ENCODE results near the gene TGFBR2.
A peak's percentile ranks its signal among the peaks of the same experiment; 100 is the strongest.

TGFBR2 gene

DNA sequence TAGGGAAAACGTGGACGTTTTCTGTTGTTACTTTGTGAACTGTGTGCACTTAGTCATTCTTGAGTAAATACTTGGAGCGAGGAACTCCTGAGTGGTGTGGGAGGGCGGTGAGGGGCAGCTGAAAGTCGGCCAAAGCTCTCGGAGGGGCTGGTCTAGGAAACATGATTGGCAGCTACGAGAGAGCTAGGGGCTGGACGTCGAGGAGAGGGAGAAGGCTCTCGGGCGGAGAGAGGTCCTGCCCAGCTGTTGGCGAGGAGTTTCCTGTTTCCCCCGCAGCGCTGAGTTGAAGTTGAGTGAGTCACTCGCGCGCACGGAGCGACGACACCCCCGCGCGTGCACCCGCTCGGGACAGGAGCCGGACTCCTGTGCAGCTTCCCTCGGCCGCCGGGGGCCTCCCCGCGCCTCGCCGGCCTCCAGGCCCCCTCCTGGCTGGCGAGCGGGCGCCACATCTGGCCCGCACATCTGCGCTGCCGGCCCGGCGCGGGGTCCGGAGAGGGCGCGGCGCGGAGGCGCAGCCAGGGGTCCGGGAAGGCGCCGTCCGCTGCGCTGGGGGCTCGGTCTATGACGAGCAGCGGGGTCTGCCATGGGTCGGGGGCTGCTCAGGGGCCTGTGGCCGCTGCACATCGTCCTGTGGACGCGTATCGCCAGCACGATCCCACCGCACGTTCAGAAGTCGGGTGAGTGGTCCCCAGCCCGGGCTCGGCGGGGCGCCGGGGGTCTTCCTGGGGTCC, at the start of gene TGFBR2:
Gene TGFBR2 (plus strand): TSS at position 301 of the 731 bp plus-strand sequence. CDS start 283 bp downstream, at position 584.
- peak; percentile 93 for DNase-seq

DNA sequence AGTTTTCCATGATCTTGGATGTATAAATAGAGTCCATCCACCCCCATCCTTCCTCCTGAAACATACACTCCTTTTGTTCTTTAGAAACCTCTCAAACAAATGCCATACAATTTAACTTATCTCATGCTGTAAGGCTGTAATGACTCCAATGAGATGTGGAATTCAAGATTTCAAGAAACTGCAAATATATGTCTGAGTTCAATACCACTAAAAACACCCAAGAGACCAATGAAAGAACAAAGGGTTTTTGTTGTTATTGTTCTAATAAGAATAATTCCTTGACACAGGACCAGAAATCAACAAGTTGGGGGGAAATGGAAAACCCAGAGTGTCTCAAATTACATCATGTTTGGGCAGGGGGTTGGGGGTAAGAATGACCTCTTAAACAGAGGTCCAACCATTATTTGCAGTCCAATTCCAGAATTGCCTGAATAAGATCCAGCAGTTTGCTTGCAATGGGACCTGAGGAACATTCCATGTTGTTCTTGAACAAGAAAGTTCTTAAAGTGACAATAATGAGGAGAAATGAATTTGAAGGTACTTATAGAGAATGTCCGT, 48.6 kb upstream of the TGFBR2 start:
- no peak for DNase-seq

DNA sequence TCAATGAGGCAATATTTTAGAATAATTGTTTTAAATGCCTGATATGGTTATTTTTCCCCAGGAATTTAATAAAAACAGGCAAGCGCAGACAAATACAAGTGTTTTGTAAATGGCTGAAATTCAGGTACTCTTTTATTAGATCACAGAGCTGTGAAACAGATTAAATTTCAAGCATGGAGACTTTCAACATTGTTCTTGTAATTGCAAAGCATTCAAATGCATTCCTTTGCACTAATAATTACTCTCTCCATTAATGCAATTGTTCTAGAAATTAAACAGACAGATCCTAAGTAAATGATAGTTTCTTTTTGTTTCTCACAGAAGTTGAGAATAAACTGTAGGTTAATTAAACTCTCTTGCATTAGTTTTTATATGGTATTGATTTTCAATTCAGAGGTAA, 42.4 kb upstream of the TGFBR2 start:
- DNase-seq = no peak

DNA sequence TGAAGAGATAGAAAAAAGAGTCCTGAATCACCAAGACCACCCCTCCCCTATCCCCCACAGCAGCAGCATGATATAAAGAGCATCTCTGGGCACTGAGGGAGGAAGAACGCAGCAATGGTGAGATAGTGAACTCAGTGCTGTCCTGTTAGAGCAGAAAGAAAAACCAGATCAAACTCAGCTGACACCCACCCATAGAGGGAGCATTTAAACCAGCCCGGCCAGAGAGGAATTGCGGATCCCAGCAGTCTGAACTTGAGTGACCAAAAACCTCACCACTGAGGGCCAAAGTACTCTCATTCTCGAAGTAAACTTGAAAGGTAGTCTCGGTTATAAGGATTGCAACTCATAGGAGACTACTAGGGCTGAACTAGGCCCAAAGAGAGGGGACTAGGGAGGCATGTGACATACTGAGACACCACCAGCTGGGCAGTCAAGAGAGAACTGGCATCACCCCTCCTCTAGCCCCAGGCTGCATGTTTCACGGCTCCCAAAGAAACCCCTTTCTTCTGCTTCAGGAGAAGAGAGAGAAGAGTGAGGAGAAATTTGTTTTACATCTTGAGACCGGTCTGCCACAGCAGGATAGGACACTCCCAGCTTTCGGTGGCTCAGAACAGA, 39.2 kb upstream of the TGFBR2 start:
- DNase-seq = no peak

DNA sequence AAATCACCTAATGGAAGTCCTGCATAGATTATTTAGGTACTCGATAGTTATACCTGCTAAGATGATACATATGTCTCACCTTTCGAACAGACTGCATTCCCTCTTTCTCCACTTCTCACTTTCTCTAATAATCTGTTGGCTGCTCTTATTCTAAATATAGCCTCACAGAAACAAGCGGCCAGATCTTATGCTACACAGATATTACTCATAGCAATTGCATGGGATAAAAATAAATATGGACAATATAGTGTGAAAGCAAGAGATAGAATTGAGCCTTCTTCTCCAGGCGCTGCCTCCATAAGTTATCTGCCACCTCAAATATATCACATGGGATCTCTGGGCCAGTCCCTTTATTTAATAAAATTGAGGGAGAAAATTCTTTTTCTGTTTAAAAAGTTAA, 29.5 kb upstream of the TGFBR2 start:
- DNase-seq = no peak

DNA sequence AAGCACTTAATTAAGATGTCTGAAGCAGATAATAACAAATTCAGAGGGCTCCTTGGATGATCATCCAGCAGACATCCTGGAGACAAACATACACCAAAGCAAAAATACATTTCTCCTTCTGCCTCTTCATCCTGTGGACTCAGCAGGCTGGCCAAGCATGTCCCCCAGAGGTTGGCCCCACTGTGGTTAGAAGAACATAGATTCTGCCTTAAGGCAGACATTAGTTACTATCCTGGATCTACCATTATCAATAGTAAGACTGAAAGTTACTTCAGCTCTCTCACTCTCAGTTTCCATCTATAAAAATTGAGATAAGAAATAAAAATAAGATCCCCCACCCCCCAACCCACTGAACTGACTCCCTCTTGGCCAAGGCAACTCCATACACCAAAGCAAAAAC, 28.6 kb upstream of the TGFBR2 start:
- no peak for DNase-seq

DNA sequence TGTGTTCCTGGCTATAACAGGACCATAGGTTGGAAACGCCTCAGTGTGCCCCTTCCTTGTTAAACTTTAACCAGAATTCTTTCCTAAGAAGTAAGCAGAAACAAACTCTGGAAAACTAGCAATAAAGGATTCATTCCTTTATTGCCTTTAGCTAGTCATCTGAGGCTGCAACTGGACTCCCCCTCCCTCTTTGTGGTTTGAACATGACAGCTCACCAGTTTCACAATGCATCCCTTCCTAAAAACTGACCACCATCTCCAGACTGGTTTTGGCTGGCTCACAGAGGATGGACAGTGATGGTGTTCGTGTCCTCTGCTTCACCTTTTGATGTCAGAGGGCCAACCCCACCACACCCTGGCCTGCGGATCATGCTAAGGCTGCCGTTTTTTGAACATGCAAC, 27.9 kb upstream of the TGFBR2 start:
- DNase-seq = no peak

DNA sequence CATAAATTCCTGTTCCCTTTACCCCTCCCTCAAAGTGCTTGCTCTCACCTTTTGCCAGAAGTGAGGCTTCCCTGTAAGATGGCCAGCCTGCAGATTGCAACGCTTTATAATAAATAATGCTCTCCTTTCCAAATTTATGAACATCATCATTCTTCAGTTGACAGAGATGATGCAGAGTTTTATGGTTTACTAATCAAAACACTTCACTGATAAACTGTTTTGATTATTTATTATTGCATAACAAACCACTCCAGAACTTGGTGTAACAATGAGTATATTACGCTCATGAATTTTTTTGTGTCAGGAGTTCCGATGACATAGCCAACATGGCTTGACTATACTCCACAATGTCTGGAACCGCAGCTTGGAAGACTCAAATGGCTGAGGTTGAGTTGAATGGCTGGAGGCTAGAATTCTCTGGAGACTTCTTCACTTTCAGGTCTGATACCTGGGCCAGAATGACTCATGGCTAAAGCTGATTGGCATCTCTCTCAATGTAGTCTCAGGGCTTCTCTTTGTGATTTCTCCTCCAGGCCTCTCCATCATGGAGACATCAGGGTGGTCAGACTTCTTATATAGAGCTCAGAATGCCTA, 27.3 kb upstream of the TGFBR2 start:
- DNase-seq = no peak

DNA sequence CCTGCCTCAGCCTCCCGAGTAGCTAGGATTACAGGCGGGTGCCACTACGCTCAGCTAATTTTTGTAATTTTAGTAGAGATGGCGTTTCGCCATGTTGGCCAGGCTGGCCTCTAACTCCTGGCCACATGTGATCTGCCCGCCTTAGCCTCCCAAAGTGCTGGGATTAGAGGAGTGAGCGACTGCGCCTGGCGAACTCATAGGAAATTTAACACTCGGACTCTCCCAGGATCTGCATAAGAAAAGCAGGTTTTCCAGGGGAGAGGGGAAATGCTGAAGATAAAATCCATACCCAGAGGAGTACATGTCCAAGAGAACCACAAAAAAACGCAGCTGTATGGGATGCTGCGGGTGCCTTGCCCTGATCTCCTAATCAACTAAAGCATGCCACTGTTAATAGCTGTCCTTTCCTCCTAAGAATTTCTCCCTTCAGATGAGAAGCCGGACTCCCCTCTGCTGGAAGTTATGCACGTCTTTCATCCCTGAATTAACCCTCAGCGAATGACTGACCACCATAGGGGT, 25.3 kb upstream of the TGFBR2 start:
- DNase-seq = no peak

DNA sequence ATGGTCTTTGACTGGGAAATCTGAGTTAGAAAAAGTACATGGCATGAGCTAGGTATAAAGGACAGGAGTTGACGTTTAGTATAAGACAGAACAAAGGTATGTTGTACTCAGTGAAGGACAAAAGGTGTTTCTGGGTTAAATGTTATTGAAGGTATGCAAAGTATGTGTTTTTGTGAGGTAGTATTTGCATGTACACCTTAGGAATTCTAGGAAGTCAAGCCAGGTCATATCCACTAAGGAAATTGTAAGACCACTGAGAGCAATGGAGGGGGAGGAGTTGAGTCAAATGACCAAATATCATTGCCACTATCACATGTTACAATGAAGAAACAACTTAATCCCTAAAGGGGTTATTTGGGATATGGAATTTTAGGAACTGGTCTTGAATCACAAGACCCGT, 24.4 kb upstream of the TGFBR2 start:
- DNase-seq = no peak

DNA sequence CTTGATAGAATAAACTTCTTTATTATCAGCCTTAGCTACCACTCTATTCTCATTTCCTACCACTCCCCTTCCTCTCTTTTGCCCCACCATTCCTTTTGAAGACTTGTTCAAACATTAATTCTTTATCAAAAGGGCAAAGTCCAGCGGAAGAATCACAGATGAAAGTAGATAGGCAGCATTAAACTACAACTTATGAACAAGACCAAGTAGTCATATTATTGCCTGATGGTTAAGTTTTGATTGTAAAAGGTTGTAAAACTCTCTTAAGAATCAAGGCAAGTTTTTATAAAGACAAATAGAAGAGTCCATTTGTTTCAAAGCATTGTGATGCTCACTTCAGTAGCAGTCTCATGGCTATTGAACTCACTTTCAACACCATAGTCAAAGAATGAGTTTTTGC, 22.4 kb upstream of the TGFBR2 start:
- no peak for DNase-seq

DNA sequence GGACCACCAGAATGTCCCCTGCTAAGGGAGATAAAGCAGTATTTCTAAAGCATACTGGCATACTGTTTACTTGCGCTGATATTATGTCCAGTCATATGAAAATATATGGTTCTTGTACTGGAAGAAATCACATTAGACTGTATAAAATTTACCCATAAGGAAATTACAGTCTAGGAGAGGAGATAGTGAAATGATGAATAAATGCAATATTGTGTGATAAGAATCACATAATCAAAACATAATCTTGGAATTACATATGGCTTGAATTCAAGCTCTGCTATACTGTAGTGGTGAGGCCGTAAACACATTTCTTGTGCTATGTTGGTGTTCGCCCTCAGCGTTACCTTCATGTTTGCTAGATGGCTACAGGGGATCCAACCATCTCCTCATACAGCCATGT, 20.7 kb upstream of the TGFBR2 start:
- no peak for DNase-seq

DNA sequence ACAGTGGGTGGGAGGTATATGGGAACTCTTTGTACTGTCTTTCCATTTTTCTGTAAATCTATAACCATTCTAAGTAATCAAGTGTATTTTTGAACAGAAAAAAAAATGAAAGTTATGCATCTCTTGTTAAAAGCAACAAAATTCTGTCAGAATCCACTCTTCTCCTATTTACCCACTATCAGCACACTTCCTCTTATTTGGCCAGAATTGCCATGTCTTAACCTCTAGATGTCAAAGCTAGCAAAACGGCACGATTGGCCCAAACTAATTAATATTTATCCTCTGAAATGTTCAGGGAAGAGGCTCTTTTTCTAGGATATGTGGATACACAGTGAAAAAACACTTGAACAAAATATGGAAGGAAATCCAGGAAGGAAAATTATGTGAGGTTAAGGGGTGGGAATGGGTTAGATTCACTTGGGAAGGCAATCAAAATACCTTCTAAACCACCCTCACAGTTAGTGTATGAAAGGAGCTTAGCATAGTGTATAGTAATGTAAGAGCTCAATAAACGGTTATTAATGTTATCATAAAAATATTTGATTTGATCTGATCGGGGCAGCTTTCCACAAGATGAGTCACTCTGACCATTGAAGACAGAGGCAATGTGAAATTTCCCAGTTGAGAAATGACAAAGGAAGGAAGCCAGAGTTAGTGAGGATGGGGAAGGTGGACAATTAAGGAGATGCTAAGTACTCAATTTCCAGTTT, 20.1 kb upstream of the TGFBR2 start:
- DNase-seq = no peak

DNA sequence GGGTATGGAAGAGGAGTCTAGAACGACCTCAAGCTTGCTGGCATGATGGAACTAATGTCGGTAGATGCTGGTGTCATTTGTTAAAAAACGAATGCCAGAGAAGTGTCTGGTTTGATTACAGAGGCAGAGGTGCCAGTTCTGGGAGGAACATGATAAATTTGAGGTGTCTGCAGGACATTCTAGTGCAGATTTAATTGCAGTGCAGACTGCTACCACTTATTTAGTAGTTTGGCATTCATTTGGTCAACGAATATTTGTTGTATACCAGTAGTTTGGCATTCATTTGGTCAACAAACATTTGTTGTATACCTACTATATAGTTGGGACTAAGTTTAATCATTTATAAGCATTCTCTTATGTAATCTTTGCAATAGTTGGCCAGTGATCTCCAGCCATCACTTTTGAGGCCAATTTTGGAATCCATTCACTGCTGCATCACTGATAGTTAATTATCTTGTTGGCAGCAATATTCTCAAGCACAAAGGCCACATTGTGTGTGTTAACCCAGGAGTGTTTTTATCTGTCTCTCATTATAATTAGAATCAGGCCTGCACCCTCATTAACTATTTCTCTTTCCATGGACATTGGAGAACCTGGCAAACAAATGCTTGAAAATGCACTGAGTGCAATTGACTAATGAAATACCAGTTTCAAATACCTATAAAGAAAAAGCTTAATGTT, 19.5 kb upstream of the TGFBR2 start:
- DNase-seq = no peak

DNA sequence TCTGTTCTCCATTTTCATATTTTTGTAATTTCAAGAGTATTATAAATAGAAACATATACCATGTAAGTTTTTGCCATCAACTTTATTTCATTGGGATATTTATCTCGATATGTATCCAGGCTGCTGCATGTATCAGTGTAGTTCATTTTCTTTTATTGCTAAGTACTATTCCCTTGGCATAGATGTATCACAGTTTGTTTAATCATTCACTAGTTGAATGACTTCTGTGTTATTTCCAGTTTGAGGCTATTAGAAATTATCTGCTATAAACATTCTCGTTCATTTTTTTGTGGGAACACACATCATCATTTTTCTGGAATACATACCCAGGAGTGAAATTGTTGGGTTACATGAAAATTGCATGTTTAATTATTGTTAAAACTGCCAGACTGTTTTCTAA, 18.5 kb upstream of the TGFBR2 start:
- no peak for DNase-seq

DNA sequence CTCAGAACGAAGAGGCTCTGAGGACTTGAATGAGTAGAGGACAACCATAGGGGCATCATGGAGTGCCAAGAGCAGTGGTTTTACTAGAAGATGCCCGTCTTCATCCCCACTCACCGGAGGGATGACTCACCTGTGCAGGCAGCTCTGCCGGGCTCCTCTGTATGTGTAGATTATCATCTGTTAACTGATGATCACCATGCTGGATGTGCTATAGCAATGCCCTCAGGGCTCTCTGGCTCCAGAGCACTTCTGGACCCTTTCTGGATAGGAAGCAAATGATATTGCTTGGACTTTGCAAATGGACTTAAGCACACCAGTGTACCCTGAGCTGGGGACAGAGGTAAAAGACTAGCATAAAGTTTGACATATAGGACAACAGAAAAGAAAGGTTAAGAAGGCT, 10.2 kb upstream of the TGFBR2 start:
- no peak for DNase-seq

DNA sequence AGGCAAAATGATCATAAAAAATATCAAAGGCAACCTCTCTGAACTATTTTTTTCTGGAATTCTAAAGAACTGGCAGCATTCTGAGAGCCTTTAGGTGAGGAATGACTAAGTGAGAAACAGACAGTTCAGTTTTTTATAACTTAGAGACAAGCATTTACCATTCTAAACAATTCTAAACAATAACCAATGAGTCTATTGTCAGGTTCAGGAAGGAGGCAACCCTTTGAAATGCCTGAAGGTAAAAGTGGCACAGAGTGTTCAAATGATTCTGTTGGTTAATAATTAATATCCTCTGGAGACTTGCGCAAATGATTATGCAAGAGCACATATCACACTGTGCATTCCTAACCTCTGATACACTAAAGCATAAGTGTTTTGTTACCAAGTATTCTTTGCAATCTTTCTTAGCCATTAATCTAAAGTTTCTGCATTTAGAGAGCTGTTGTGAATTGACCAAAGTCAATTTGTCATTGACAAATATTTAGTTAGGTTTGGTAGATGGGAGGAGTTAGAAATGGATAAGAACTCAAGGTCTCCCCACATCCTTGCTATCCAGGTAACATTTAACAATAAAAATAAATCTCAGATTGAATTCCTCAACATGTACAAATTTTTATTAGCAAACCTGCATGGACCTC, 9.2 kb upstream of the TGFBR2 start:
- no peak for DNase-seq

DNA sequence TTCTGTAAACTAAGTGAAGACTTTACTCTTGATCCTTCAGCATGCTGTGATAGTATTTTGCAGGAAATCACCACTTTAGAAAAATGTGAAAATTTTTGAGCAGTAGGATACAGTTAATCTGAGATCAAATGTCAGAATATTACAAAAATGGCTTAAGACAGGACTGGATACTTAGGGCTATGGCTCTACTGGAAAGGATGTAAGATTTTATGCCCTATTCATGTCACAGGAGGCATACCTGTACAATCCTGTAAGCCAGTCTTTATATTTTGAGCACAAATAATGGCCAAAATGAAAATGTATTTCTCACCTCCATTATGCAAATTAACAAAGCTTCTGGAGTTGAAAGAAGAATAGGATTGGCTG, 8.6 kb upstream of the TGFBR2 start:
- DNase-seq = no peak

DNA sequence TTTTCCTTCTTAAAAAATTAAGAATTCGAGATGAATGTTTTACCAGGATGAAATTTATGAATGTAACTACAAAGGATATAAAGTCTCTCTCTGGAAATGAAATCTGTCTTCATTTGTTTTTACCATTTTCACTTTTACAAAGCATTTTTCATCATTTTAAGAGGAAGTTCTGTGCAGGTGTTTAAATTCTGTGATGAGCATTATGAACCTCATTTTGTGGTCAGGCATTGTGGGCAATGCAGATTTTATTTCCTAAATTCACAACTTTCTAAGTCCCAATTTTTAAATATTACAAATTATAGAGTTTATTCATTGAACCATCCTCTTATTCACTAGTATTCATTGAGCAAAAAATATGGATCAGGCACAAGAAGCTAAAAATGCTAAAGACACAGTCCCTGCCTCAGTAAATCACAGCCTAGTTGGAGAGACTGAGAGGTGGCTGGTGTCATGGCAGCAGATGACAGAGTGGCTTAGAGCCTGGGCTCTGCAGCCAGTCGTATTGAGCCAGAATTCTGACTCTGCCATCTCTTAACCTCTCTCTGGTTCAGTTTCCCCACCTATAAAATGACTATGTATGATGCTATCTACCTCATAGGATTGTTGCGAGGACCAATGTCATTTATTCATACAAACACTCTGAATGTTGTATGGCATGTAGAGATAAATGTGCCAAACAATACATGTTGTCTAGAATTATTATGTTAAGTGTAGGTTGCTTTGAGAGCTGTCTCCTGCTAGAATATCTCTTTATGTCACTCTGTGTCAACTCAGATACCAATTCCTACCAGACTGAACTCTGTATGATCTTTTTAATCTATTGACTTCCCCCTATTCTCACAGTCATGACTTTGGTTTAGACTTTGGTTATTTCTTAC, 7.5 kb upstream of the TGFBR2 start:
- DNase-seq = no peak

DNA sequence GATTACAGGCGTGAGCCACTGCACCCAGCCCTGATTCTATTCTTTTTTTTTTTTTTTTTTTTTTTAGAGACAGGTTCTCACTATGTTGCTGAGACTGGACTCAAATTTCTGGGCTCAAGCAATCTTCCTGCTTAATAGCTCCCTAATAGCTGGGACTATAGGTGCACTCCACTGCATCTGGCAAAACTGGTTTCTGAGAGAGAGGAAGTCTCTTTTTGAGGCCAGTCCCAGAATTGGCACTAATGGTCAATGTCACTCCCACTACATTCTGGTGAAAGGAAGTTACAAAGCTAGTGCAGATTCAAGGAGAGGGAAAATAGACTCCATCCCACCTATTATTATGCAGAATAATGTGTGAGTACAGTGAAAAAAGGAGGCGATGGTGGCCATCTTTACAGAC, 5.8 kb upstream of the TGFBR2 start:
- no peak for DNase-seq

DNA sequence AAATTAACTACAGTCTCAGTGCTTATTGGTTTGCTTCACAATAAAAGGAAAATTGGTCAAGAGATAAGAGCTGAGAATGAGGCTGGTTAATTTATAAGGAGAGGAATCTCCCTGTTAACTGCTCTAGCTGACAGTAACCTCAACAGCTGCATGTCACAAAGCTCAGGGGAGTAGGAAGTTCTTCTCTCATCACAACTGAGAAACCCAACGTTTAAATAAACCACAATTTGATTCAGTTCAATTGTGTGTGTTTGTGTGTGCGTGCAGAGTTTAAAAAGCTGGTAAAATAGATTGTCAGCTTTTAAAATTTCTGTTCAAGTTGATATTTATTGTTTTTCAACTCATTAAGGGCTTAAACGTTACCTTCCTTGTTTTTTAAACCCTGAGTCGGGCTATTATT, 3.5 kb upstream of the TGFBR2 start:
- no peak for DNase-seq

Measured in activated CD8-positive, alpha-beta memory T cell treated with anti-CD3 and anti-CD28 coated beads for 24 hours (primary cell).